DMS114 treated with DMSO at 0.1 percent for 48 hours (cell line): ENCODE data around the gene GLUL.
"Not testable (repeated sequence)": the region's sequence is repeated elsewhere in the genome, so short reads cannot be mapped to it uniquely, and the experiment has no call there.

Source experiments
- DNase-seq: peaks from one replicate; lab custom pipeline; 2025; ENCODE audit not compliant: unreplicated experiment; lab: John Stamatoyannopoulos, UW

The GLUL gene

DNA sequence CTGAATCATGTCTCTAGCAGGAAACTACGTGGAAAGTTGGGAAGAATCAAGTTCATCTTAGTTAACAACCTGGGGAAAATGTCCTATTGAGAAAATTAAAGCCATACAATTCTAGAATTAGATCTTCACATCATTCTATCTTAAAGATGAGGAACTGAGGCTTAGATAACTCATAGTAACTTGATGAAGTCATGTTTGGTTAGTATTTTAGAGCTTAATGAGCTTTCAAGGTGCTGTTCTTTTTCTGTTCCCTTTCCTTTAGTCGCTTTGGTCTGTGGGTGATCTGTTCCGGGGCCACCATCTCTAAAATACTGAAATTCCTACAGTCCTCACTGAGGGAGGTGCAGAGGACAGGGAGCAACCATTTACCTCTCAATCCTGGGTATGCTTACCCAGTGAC, 4.3 kb upstream of the GLUL start:
- DNase-seq: no peak

- DNase-seq: no peak
Measured at GRCh38 chr1:182394055-182394775, 2.6 kb upstream of the GLUL start.

- DNase-seq: no peak
Measured at GRCh38 chr1:182392050-182393028, 749 bp upstream of the GLUL start.

DNA sequence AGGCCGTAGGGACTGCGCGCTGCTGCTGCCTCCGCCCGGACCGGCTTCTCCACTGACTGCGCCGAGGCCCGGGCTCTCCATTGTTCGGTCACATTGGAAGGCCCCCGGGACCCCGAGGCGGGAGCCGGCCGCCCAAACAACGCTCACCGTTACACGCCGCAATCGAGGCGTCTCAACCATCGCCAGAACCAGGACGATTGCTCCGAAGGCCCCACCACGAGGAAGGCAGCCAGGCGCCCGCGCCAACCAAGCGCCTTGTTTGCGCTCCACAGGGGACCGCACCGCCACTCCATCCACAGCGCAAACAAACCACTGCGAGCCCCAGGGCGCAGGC, 595 bp downstream of the GLUL start:
- no peak for DNase-seq

GRCh38 chr1:182389619-182390047, 2.0 kb downstream of the GLUL start:
- DNase-seq: no peak

DNA sequence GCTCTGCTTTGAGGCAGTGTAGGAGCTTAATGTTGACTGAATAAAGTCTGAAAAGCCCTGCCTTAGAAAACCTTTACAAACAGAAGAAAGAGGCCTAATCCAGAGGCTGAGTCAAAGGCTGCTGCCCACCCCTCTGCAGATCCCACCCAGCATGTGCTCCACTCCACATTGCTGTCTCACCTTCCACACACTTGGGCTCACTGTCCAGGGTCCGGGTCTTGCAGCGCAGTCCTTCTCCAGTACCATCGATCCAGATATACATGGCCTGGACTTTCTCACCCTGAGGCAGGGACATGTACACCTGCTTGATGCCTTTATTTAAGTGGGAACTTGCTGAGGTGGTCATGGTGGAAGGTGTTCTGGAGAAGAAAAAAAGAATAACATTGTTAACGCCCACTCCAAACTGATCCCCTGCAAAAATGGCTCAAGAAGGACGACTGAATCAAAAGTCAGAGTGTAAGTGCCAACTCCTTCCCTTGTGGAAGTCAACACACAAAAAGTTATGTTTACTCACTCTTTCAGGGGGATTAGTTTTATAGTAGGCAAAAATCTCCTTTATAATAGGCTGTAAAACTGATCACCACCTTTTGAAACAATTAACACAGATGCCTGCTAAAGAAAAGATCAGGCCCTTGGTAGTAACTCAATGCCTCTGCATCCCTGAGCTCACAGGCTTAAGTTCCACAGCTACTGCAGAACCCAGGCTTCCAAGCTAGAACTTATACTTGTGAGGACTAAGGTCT, 3.0 kb downstream of the GLUL start:
- no peak for DNase-seq

GRCh38 chr1:182387566-182387965, 4.0 kb downstream of the GLUL start:
- DNase-seq: no peak

DNA sequence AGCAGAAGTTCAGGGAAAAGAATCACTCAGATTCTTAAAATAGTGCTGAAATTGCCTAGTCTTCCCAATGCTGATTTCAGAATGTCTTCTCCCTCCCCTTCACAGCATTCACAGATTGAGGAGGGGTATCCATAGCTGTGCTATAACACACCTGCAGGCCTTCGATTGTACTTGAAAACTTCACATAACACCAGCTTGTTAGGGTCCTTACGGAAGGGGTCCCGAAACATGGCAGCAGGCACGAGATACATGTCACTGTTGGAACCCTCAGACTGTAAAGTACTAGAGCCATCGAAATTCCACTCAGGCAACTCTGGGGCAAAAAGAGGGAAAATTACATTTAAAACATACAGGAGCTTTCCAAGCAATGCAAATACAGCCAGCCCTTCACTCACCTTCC, 4.6 kb downstream of the GLUL start:
- DNase-seq: no peak

- DNase-seq: no peak
Measured at GRCh38 chr1:182385885-182386853, 5.4 kb downstream of the GLUL start.

DNA sequence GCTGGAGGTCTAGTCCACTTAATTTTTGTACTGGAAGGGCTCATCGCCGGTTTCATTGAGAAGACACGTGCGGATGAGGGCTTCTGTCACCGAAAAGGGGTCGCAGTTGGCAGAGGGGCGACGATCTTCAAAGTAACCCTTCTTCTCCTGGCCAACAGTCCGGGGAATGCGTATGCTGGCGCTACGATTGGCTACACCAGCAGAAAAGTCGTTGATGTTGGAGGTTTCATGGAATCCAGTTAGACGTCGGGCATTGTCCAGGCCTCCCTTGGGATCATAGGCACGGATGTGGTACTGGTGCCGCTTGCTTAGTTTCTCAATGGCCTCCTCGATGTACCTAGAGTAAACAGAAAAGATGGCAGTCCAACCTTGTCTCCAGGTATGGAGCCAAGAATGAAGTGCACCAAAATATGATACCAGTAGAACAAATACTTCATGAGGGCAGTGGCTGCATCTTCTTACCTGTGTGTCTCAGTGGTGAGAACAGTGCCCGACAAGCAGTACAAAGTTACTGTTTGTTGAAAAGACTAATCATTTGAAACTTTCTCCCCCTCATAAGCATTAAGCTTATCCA, 7.1 kb downstream of the GLUL start:
- DNase-seq: no peak

DNA sequence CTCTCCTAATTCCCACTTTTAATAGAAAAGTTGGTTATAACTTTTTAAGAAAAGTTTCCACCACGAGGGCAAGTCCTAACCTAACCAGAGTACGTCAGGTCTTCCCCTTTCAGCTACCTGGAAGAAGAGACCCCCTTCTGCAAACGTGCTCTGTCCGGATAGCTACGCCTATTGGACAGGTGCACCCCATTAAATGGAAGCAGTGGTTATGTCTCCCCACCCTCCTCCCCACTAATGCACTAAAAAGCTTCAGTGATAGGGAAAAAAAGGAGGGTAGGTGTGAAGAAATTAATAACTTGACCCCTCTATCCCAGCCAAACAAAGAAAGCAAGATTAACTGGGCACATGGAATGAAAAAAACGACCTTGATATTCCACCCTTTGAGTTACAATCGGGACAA, 7.7 kb downstream of the GLUL start:
- no peak for DNase-seq

DNA sequence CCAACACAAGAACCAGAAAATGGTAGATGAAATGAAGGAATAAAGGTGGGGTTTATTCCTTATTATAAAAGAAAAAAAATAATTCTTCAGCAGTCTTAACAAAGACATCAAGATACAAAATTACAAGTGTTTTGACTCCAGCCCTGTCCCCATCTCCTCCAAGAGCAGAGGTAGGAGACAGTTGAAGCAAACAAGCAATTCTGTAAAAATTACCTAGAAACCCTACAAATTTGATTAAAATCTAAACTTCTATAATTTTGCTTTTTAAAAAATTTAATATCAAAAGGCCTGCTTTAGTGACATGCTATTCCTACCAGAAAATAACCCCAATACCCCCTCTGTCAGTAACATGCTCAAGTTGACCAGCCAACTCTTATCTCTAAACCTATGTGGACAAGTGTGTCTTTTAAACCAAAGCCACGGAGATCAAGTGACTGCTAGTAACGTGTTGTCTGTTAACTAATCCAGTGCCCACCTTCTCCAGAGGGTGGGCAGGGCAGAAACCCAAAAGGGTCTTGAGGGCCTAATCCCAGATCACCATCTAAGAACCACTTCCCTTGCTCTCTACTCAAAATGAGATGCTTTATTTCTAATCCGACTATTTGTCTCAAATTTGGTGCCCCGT, 8.4 kb downstream of the GLUL start:
- DNase-seq: no peak

- no peak for DNase-seq
Measured at GRCh38 chr1:182381962-182382819, 9.4 kb downstream of the GLUL start.

GRCh38 chr1:182380199-182380598, 11.4 kb downstream of the GLUL start:
- DNase-seq: no peak

DNA sequence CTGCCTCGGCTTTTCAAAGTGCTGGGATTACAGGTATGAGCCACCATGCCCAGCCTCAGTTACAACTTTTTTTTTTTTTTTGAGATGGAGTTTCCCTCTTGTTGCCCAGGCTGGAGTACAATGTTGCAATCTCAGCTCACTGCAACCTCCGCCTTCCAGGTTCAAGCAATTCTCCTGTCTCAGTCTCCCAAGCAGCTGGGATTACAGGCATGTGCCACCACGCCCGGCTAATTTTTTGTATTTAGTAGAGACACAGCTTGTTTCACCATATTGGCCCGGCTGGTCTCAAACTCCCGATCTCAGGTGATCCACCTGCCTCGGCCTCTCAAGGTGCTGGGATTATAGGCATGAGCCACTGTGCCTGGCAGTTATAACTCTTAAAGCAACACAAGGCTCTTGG, 11.8 kb downstream of the GLUL start:
- DNase-seq: not testable (repeated sequence)

DNA sequence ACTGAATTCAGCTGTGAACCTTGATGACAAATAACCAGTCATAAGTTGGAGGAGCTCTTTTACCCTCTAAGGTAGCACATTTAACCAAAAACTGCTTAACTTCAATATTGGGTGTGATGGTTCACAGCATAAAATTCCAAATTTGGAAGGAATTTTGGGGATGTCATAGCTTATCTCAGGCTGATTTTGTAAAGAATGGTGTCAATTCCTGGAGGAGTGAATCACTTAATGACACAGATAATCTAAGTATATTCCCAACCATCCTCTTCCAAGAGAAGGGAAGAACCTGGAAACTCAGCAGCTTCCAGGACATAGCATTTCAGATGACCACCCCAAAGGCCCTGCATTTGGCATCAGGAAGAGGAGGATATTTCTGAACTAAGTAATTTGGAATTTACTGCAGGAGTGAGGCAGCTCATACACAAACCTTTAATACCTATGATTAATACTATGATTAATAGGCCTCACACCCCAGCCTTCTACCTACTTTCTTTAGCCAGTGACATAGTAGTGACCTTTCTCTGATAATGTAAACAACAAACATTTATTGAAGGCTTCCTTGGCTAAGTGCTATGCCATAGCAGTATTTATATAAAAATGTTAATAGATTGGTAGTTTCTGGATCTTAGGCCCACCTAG, 14.5 kb downstream of the GLUL start:
- no peak for DNase-seq

DNA sequence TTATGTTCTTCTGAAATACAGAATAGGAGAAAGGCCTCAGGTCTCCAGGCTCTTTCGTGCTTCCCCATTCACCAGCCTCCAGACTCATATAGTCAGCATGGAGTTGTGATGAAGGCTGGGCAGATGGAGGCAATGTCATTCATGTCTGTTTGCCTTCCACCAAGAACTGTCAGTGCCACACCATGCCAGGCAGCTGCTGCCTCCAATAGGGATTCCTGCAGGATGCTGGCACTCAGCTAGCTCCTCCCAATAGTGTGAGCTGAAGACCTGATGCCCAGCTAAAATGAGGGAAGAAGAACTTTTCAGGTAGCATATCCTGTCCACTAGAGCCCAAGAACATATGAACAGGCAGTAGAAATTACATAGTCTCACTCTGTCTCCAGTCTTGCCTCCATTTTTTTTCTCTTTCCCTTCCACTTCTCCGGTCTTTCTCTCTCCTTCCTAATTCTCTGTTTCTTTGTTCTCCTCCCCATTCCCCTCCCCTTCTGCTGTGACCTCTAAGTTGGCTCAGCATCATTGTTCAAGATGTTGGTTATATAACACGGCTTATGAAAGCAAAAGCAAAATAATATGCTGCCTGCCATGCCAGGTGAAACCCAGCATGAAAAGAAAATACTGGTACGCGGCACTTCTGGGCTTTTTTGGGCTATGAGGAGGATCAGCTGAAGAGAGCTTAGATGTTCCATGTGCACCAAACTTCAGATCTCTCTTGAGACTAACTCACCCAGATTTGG, 17.3 kb downstream of the GLUL start:
- DNase-seq: no peak

DNA sequence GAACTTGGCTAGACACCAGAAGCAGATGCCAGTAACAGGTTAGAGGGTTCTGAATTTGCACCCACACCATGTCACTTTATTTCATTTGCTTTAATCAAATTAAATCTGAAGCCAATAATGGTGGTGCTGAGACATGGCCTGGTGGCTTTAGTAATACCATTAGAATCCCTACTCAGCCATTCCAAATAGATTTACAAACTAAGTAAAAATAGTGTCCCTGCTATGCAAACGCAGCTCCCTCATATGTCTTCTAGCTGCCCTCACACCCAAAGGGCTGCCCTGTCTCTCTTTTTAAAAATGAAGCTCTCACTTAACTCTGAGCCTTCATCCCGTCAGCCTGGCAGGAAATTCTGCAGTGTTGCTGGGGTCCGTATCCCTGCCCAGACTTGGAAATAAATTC, 21.1 kb downstream of the GLUL start:
- DNase-seq: no peak
